HG02623 (cell line): ENCODE results near the gene MKKS.
"Not testable (repeated sequence)": the region's sequence is repeated elsewhere in the genome, so short reads cannot be mapped to it uniquely, and the experiment has no call there.

Source experiments
- ATAC-seq: cut with Tn5 transposase; IDR thresholded peaks from one replicate; pipeline ENCODE4 v1.9.1; 2021; ENCODE audit warnings: moderate library complexity; ENCODE audit not compliant: unreplicated experiment

MKKS gene

DNA sequence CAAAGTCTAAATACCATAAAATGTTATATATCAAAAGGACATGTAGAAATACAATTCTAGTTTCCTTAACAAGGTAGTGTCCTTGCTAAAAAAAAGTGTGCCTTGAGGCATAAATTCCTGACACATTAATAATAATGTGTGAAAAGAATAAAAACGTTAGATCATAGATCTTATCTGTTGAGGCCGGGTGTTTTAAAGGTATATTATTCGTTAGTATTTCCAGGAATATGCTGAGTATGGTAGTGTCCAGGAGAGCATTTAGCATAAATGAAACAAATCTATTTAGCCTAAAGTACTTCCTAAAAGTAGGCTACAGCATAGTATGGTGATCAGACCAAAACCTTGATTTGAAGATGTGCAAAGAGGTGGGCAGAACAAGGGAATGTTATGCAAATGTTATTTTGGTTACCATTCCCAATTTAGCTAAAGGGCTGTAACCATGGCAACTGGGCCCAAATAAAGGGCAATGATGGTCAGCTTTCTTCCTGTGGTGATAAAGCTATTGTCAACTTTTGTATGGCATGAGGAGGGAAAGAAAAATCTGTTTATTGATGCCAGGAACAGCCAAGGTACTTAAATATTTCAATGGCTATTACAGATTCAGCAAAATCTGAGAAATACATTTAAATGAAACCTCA, 18.9 kb downstream of the MKKS start:
- no peak for ATAC-seq

DNA sequence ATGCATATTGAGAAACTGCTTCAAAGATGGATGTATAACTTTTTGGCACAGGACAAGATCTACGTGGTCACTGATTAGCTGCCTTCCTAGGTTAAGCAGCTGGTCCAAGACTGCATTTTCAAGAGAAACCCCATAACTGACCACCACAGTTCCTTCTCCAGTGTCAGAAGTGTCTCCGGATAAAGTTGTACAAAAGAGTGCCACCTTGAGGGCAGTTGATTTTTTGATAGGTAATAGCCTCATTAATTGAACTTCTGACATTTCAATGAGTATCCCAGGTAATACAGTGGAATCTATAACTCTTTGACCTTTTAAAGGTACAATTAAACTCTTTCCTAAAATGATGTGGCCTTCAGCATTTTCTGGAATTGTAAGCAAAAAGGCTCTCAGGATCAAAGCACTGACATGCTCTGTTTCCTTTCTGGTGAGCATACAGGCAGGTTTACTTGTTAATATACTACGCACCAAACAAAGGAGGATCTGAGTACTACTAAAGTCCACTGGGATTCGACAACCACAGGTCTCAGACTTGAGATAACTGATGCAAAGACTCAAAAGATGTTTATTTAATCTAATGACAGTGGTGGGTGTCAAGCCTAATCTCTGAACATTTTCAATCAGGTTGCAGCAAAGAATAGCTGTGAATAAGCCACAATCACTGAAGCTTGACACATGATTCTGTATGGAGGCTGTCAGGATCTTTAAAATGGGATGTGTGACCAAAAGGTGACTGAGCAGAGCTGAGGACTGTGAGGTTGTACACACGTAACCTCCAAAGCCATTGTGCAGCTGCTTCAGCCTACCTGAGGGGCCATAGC, 21.2 kb downstream of the MKKS start:
- ATAC-seq, result no peak

DNA sequence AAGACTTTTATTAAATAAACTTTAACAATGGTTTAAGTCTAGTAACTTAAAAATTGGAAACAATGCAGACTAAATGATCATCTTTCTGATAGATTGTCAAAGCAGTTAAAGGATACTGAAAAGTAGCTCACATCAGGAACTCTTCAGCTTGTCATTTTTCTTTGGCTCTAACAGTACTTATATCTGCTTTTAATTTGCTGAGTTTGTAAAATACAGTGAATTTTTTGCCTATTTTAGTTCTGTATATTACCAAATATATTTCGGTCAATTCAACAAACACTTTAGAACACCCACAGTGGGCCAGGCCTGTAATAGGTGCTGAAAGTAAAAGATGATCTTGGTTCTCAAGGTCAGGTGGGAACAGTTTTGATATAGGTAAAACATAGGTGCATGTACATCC, 22.3 kb downstream of the MKKS start:
- ATAC-seq, result no peak

DNA sequence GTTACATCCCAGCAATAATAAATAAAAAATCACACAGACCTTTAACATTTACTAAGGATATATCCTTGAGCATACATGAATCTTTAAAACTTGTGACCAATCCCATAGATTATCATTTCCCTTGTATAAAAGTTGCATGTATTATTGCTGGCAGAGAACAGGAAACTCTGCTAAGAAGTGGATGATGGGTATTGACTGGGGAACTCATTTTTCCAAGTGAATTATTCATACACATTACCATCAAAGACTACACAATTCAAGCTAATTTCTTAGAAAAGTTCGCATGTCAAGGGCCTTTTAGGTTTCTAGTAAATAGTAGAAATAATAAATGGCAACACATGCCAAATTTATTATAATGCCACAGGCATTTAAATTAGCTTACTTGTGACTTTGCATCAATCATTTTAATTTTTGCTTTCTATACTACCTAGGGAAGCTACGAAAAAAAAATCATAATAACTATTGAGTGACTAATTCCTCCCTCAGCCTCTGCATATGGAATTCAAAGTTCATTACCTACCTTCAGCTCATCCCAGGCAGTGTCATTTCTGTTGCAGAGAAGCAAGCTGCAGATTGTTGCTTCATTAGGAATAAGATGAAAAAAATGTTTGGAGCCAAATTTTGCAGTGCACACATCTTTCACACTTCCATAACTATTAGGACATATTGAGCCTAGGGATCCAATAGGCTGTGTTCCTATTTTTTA, 25.8 kb downstream of the MKKS start:
- ATAC-seq, result no peak

DNA sequence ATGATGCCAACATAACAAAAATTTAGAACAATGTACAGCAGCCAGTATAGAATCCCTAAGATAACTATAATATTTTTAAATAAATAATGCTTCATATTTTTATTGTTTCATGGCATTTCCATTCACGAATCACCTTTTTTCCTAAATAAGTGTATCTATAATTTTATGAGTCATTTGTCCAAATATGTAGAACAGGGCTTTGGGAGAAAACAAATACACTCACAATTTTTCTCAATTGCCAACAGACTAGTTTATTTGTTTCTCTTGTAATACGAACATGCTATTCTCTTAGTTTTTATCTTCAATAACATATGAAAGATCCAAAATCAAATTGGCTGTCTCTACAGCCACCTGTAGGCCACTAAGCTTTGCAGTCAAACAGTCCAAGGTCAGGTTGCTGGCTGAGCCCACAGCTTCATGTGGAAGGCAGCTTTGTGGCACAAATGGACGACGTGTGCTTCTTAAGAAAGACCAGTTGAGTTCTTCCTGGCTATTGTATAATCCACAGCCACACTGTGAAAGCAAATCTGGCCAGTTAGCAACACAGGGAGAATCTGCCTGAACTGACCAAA, 29.0 kb downstream of the MKKS start:
- no peak for ATAC-seq

DNA sequence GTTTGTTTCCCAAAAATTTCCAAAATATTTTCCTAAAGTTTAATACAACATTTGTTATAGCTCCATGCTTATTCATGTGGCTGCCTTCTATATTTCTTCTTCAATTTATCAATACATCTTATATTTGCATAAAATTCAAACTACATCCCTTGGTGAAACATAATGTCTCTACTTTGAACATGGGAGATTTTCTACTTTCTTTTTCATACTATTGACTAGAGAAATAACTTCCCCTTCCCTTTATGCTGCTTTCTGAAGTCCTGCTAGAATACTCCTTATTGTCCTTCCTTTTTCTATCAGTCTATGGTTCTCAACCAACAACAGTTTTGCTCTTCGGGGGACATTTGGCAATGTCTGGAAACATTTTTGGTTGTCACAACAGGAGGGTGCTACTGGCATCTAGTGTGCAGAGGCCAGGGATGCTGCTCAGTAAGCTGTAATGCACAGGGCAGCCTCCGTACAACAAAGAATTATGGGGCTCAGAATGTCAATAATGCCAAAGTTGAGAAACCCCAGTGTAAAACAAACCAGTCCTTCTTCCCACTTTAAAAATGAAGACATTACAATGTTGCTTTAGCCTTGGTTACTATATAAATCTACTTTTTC, 29.9 kb downstream of the MKKS start:
- ATAC-seq, result no peak

DNA sequence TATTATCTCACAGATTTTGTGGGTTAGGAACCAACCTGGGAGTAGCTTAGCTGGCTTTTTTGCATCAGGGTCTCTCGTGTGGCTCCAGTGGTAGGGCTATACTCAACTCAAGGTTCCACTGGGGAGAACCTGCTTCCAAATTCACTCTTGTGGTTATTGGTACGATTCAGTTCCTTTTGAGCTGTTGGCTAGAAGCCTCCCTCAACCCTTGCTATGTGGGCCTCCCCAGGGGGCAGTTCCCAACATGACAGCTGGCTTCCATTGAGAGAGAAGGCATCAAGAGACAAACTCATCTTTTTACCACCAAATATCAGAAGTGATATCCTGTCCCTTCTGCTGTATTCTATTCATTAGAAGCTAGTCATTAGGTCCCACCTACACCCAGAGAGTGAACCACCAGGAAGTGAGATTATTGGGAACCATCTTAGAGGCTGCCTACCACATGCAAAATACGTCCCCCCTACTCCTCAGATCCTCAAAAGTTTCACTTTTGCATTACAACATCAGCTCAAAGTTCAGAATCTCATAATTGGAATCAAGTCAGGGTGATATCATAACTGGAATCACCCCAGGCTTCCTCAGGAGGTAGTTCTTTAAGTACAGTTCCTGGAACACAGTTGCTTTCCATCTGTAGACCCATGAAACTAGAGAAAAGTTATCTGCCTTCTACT, 30.9 kb downstream of the MKKS start:
- ATAC-seq, result peak; percentile 57

DNA sequence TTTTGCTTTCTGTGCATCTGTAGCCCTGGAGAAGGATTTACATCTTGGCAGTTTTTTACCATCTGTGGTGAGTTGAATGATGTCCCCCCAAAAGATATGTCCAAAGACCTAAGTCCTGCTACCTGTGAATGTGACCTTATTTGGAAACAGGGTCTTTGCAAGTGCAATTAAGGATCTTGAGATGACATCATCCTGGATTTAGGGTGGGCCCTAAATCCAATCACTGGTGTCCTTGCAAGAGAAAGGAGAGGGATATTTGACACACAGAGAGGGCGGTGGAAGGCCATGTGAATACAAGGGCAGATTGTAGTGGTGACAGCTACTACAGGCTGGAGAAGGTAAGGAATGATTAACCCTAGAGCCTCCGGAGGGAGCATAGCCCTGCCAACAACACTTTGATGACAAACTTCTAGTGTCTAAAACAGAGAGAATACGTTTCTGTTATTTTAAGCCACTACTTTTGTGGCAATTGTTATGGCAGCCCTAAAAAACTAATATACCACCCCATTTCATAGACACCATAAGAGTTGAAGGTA, 35.1 kb downstream of the MKKS start:
- ATAC-seq, result no peak

DNA sequence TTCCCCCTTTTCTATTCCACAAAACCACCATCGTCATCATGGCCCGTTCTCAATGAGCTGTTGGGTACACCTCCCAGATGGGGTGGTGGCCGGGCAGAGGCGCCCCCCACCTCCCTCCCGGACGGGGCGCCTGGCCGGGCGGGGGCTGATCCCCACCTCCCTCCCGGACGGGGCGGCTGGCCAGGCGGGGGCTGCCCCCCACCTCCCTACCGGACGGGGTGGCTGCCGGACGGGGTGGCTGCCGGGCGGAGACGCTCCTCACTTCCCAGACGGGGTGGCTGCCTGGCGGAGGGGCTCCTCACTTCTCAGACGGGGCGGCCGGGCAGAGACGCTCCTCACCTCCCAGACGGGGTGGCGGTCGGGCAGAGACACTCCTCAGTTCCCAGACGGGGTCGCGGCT, 39.3 kb downstream of the MKKS start:
- not testable (repeated sequence) for ATAC-seq

DNA sequence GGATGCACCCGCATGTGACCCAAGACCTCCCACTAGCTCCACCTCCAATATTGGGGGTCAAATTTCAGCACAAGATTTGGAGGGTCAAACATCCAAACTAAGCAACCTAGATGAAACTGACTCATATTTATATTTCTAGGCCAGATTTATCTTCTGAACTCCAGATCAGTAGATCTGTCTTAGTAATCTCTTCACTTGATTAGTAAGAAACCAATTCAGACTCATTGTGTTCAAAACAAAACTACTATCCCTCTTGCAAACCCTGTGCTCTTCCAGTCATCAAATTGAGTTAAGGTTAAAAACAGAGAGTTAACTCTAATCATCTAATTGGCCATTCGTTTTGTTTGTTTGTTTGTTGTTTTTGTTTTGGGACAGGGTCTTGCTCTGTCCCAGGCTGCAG, 43.3 kb downstream of the MKKS start:
- no peak for ATAC-seq

DNA sequence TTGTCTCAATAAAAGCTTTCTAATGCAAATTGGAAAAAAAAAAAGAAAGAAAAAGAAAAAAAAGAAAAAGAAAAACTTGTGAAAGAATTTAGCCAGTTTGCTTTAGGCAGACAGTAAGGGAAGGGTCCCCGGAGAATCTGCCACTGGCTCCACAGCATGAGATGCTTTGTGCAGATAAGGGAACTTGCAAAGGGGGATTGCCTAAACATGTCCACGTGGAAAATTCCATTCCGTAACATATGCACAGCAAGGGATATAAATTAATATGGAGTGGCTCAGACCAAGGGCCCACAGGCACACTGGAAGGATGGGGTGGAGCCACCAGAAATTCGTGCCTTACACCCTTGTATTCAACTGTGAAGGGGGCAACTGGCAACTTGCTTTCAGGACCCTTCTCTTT, 45.4 kb downstream of the MKKS start:
- ATAC-seq, result no peak

DNA sequence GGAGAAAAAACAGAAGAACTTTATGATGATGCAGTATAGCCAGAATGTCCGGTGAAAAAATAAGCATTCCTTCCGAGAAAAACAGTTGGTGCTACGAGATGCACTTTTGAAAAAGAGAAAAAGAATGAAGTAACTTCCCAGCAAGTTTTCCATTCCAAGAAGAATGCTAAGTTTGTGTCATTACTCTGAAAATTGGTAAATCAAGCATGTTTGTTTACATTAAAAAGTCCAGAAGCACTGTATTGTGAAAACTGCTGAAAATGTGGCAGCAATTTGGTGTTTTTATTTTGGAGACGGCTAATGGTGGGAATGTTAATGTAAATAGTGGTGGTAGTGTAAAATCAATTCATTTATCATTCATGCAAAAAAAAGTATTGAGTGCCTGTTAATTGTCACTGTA, 46.3 kb downstream of the MKKS start:
- ATAC-seq, result no peak

DNA sequence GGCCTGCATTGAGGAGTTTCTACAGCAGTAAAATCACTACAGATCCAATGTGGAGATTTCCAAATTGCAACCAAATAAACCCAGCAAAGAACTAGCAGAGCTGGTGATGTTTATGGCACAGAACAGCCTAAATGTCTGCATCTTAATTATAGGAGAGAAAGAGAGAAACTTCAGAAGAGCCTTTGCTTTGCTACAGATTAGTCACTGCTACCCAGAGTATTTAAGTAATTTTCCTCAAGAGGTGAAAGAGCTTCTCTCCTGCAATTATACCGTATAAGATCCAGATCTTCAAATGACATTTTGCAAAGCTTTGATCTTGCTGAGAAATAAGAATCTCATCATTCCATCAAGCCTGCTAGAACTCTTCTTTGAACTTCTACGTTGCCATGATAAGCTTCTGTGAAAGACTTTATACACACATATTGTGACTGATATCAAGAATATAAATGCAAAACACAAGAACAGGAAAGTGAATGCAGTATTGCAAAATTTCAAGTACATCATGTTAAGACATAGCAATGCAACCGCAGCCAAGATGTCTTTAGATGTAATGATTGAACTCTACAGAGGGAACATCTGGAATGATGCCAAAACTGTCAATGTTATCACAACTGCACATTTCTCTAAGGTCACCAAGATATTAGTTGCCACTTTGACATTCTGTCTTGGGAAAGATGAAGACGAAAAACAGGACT, 48.0 kb downstream of the MKKS start:
- no peak for ATAC-seq

DNA sequence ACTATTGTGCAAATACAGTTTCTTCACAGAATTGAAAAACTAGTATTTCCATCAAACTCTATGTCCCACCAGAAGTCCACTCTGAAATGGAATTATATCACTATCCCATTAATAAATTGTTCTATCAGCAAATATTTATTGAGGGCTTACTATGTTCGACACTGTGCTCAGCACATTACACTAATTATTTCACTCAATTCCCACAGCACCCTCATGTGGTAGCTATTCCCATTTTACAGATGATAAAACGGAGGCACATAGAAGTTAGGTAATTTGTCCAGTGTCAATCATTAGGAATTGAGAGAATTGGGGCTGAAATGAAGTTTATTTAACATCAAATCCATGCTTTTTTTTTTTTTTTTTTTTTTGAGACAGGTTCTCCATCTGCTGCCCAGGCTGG, 52.5 kb downstream of the MKKS start:
- ATAC-seq, result no peak

DNA sequence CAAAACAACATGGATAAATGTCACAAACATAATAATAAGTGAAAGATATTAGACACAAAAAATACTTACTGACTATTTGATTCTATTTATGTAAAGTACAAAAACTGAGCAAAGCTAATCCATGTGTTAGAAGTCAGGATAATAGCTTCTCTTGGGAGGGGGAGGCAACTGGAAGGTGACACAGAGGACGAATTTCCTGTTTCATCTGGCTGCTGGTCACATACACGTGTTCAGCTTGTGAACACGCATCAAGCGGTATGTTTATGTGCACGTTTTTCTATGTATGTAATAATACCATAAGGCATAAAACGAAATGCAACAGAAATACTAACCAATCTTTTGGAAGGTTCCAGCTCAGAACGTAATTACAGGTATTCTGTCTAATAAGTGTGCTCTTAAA, 54.3 kb downstream of the MKKS start:
- ATAC-seq, result no peak

DNA sequence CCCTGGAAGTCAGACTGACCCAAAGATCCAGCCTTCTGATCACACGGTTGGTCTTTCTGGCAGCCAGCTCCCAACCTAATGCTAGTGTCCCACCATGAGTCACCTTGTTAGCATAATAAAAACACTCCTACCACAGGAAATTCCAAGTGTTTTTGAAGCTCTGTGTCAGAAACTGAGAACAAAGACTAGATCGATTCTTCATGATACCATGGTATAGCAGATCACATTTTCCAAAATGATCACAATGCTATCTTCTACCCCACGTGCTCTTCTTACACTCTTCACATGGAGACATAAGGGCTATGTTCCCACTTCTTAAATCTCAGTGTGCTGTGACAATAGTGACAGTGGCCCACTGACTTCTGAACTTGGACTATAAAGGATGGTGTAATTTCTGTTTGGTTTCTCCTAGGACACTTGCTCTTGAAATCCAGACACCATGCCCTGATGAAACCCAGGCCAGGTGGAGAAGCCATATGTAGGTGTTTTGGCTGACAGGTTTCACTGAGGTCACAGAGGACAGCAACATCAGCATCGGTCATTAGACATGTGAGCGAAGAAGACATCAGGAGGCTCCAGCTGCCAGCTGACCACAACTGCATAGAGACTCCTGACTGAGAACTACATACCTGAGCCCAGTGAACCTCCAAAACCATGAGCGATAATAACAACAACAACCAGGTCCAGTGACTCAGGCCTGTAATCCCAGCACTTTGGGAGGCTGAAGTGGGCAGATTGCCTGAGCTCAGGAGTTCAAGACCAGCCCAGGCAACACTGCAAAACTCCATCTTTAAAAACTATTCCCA, 57.5 kb downstream of the MKKS start:
- no peak for ATAC-seq

DNA sequence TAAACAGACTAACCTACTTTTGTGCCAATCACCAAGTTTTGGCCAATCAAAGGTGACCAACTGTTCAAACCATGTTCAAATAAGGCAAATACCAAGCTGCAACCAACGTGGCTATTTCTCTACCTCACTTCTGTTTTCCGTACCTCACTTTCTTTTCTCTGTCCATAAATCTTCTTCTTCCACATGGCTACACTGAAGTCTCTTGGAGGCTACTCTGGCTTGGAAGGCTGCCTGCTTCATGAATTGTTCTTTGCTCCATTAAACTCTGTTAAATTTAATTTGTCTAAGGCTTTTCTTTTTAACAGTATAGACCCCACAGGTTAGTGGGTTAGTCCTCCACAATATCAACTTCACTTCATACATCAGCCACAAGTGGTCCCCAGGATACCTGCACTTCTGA, 58.8 kb downstream of the MKKS start:
- ATAC-seq, result no peak

DNA sequence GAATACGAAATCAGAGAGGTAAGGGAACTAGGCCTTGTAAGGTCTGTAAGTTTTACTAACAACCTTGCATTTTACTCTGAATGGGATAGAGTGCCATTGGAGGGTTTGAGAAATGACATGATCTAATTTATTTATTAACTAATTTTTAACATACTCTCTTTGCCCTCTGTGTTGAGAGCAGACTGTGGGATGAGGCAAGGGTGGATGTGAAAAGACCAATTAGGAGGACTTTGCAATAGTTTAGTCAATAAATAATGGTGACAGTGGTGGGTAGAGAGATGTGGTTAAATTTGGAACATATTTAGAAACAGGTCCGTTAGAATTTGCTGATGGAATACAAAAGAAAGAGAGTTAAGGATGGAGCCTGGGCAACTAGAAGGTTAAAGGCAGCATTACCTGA, 60.0 kb downstream of the MKKS start:
- no peak for ATAC-seq

DNA sequence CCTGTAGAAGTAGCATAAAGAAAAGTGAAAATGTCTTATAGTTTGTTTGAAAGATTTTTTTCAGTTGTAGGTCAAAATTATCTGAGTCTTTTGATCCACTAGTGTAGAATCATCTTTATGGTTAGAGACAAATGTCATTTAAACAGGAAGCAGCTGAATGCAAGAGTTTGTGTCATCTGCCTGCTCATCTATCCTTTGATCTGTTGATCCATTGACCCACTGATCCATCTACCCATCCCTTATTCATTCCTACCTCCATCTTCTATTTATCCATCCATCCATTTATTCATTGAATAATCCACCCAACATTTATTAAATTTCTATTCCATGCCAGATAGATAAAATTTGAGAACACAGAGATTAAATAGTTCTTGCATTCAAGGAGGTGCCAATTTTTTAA, 62.6 kb downstream of the MKKS start:
- ATAC-seq, result no peak
